ENCODE measurements around the gene PRCD. TPM values are rescaled to one million over a fixed set of nuclear protein-coding genes. Genes with fewer than 3 reads are reported as not detected.

PRCD gene
- total RNA-seq, 2 donors from 2014 or later: 1.9 to 2.4 TPM

GRCh38 chr17:76497979-76498875 is 41.6 kb upstream of the PRCD start:
- TF ChIP-seq CTCF (IDR thresholded peaks at IDR 0.05): no peak
- Histone ChIP-seq H3K27ac (peak overlapping the region; percentile 57 to 75), H3K36me3 (no peaks in the 10 kb centered on the region), H3K4me3 (peak overlapping the region; percentile 84), H3K4me1 (ENCODE audit: control insufficient read depth in 1 of 2, low read depth in 2 of 2) (peaks cover 25 to 46% of the 10 kb centered on the region in 2 donors), H3K9me3 (no peaks in the 10 kb centered on the region), H3K27me3 (replicated peaks; ENCODE audit: insufficient read depth) (no peaks in the 10 kb centered on the region)
- DNase-seq (ENCODE audit: low spot score) (peak; percentile 38), ATAC-seq (ENCODE audit: insufficient number of reproducible peaks, low FRiP score, low read depth) (no peak)

GRCh38 chr17:76498876-76499251 is 41.0 kb upstream of the PRCD start:
- Histone ChIP-seq H3K9me3 (no peaks in the 10 kb centered on the region), H3K4me1 (ENCODE audit: control insufficient read depth in 1 of 2, low read depth in 2 of 2) (peaks cover 23 to 46% of the 10 kb centered on the region in 2 donors), H3K36me3 (no peaks in the 10 kb centered on the region), H3K4me3 (peak overlapping the region; percentile 84), H3K27me3 (replicated peaks; ENCODE audit: insufficient read depth) (no peaks in the 10 kb centered on the region), H3K27ac (peak overlapping the region; percentile 57 to 75)
- no peak for ATAC-seq (ENCODE audit: insufficient number of reproducible peaks, low FRiP score, low read depth)
- TF ChIP-seq CTCF (IDR thresholded peaks at IDR 0.05): no peak
- DNase-seq (ENCODE audit: low spot score): no peak

DNA sequence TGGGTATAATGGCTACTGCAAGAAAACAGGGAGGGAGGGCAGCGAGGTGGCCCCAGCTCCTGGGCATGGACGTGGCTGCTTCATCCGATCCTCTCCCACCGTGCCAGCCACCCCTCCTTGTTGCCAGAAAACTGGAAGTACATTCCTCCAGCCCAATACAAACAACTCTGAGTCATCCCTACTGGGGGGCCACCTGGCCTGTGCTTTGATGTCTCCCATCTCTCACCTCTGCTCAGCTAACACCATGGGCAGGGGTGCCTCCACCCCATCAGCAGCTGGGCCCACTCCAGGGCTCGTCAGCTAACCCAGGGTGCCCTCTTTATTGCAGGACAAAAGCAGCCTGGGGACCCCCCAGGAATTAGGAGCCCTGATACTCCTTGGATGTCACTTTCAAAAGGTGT is 40.6 kb upstream of the PRCD start:
- H3K27me3 ChIP-seq (replicated peaks; ENCODE audit: insufficient read depth): no peaks in the 10 kb centered on the region
- H3K9me3 ChIP-seq: no peaks in the 10 kb centered on the region
- no peak for ATAC-seq (ENCODE audit: insufficient number of reproducible peaks, low FRiP score, low read depth)
- no peaks in the 10 kb centered on the region for H3K36me3 ChIP-seq
- H3K27ac ChIP-seq: peak overlapping the region; percentile 1 to 75
- no peak for TF ChIP-seq CTCF (IDR thresholded peaks at IDR 0.05)
- DNase-seq (ENCODE audit: low spot score): no peak
- peaks cover 23 to 46% of the 10 kb centered on the region in 2 donors for H3K4me1 ChIP-seq (ENCODE audit: control insufficient read depth in 1 of 2, low read depth in 2 of 2)
- peak overlapping the region; percentile 84 for H3K4me3 ChIP-seq

- H3K36me3 ChIP-seq: no peaks in the 10 kb centered on the region
- no peak for TF ChIP-seq CTCF (IDR thresholded peaks at IDR 0.05)
- H3K27ac ChIP-seq: peak overlapping the region; percentile 54 to 75
- peak overlapping the region; percentile 84 for H3K4me3 ChIP-seq
- ATAC-seq (ENCODE audit: insufficient number of reproducible peaks, low FRiP score, low read depth) (no peak), DNase-seq (ENCODE audit: low spot score) (no peak)
- H3K27me3 ChIP-seq (replicated peaks; ENCODE audit: insufficient read depth): no peaks in the 10 kb centered on the region
- no peaks in the 10 kb centered on the region for H3K9me3 ChIP-seq
- peaks cover 23 to 46% of the 10 kb centered on the region in 2 donors for H3K4me1 ChIP-seq (ENCODE audit: control insufficient read depth in 1 of 2, low read depth in 2 of 2)
Observed at GRCh38 chr17:76500074-76500746, 39.6 kb upstream of the PRCD start.

GRCh38 chr17:76500747-76501017 is 39.2 kb upstream of the PRCD start:
- no peak for DNase-seq (ENCODE audit: low spot score)
- no peak for TF ChIP-seq CTCF (IDR thresholded peaks at IDR 0.05)
- Histone ChIP-seq H3K36me3 (no peaks in the 10 kb centered on the region), H3K9me3 (no peaks in the 10 kb centered on the region), H3K27me3 (replicated peaks; ENCODE audit: insufficient read depth) (no peaks in the 10 kb centered on the region), H3K4me3 (peak overlapping the region; percentile 84), H3K4me1 (ENCODE audit: control insufficient read depth in 1 of 2, low read depth in 2 of 2) (peaks cover 23 to 46% of the 10 kb centered on the region in 2 donors), H3K27ac (peak overlapping the region; percentile 54 to 75)
- no peak for ATAC-seq (ENCODE audit: insufficient number of reproducible peaks, low FRiP score, low read depth)
